ENCODE results near the gene HSFX1.

Gene HSFX1

GRCh38 chrX:149807747-149808458, 34.0 kb downstream of the HSFX1 start:
- DNase-seq: no peak

- no peak for DNase-seq
Observed at GRCh38 chrX:149818652-149819051, 44.8 kb downstream of the HSFX1 start.

GRCh38 chrX:149819371-149819770, 45.5 kb downstream of the HSFX1 start:
- DNase-seq: no peak

GRCh38 chrX:149825424-149825823, 51.6 kb downstream of the HSFX1 start:
- peak; percentile 57 for DNase-seq
